GM12892 (cell line): ENCODE measurements around the gene L1CAM.

Experiments
- POLR2A ChIP-seq: IDR thresholded peaks from 2 replicates; pipeline ENCODE4 v1.6.1; 2011; ENCODE audit warnings: low read depth, low read length, control low read depth
- POLR2AphosphoS5 ChIP-seq: IDR thresholded peaks from 2 replicates; pipeline ENCODE4 v1.6.1; 2011; ENCODE audit warnings: low read depth, low read length, control low read depth
- TAF1 ChIP-seq: IDR thresholded peaks from 2 replicates; pipeline ENCODE4 v1.6.1; 2011; ENCODE audit warnings: low read depth, mild to moderate bottlenecking, control low read depth, low read length, borderline replicate concordance

DNA sequence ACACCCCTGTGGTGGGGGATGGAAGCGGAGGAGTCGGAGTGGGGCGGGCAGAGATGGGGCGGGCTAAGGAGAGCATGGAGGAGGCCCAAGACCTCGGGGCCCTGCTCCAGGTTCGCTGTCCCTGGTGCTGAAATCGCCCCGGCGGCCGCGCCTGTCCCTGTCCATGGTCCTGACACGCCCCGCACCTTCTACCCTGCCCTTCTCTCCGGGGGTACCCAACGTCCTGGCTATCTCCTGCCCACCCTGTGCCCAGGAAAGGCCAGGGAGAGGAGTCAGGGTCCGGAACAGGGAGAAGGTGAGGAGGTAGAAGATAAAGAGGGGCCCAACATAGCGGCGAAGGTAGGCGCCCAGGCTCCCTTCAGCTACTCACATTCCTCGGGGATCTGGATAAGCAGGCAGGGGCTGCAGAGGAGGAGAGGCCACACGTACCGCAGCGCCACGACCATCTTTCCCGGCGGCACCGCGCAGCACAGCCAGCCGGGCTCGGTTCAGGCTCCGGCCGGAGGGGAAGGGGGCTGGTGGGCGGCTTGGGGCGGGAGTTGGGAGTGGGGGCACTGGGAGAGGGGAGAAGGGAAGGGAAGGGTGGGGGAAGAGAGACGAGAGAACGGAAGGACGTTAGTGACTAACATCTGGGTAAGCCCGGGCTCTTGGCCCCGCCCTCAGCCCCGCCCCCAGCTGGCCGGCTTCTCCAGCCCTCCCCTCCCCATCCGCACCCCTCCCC is 10.4 kb downstream of the L1CAM start:
- TF ChIP-seq POLR2A (no peak), TAF1 (no peak), POLR2AphosphoS5 (no peak)
